HepG2 (cell line): ENCODE data around the gene CAMTA1. TPM values are rescaled to one million over a fixed set of nuclear protein-coding genes. Genes with fewer than 3 reads are reported as not detected.

Experiments
- ATAC-seq: fragments of 200-7000 bp; cut with Tn5 transposase; 3 replicates; pipeline ENCODE4 v1.9.1; 2020; ENCODE audit warnings: mild to moderate bottlenecking, moderate library complexity
- BruUV-seq: library from RNA; stranded (reverse); fragments of 400-500 nt; replicated peaks from 2 replicates; lab custom pipeline; 2021; lab: Mats Ljungman, UMichigan
- CTCF ChIA-PET: fragments of 300-600 bp; formaldehyde crosslinking; extraction: SDS; loops from one replicate; lab custom pipeline; 2021; ENCODE audit warnings: low total read pairs, inconsistent platforms, low intra/inter-chr PET ratio; lab: Yijun Ruan, JAX
- POLR2A ChIA-PET: fragments of 350-600 bp; sonication (Branson Sonifier 250); formaldehyde crosslinking; loops from one replicate; lab custom pipeline; 2020; ENCODE audit warnings: antibody characterized with exemption, inconsistent platforms; lab: Yijun Ruan, JAX
- DNase-seq: peaks from one replicate; pipeline ENCODE4 v3.0.0-alpha.2; 2015; ENCODE audit warnings: low spot score
- FAIRE-seq: peaks from 3 replicates; lab custom pipeline; 2011; peaks lifted over from hg19 to GRCh38; lab: Jason Lieb, UNC
- H2AFZ ChIP-seq: one replicate; pipeline ENCODE4 v1.6.1; 2011; ENCODE audit warnings: low read length, inconsistent platforms
- H3K27ac ChIP-seq: fragments of 300-600 bp; 3 replicates; pipeline ENCODE4 v1.8.0; 2011; ENCODE audit warnings: mixed run types, mild to moderate bottlenecking, mixed read lengths, low read length, inconsistent platforms; ENCODE audit not compliant: insufficient read depth; ENCODE audit errors: extremely low read length
- H3K27me3 ChIP-seq, 2 experiments: fragments of 200-600 bp in 1 of 2; 2 replicates in 1 of 2; 3 replicates in 1 of 2; pipeline versions ENCODE4 v1.6.0 to v1.8.0; 2011; ENCODE audit warnings: low read length in 2 of 2, mild to moderate bottlenecking in 2 of 2, moderate library complexity in 2 of 2, inconsistent platforms in 1 of 2; ENCODE audit not compliant: insufficient read depth in 2 of 2, control insufficient read depth in 1 of 2
- H3K36me3 ChIP-seq, 2 experiments: fragments of 200-600 bp in 1 of 2; replicated peaks in 1 of 2; 2 replicates in 1 of 2; 3 replicates in 1 of 2; pipeline versions ENCODE4 v1.5.1 to v1.8.0; 2011; ENCODE audit warnings: low read length in 2 of 2, inconsistent platforms in 1 of 2; ENCODE audit not compliant: insufficient read depth in 2 of 2, control insufficient read depth in 1 of 2
- H3K4me1 ChIP-seq: 2 replicates; pipeline ENCODE4 v1.5.1; 2012; ENCODE audit warnings: low read length, inconsistent platforms; ENCODE audit not compliant: insufficient read depth
- H3K4me2 ChIP-seq: 2 replicates; pipeline ENCODE4 v1.6.0; 2011; ENCODE audit warnings: low read depth, low read length, inconsistent platforms
- H3K4me3 ChIP-seq, 3 experiments: fragments of 200-600 bp in 1 of 3; sonication (generic), shearing (Covaris generic) in 1 of 3; replicated peaks in 1 of 3; 2 replicates each; pipeline ENCODE4 v1.5.1; 2011 to 2016; ENCODE audit warnings: low read length in 3 of 3, inconsistent platforms in 2 of 3, low read depth in 2 of 3, mild to moderate bottlenecking in 2 of 3, control low read depth in 1 of 3, mixed read lengths in 1 of 3; ENCODE audit not compliant: insufficient read depth in 1 of 3
- H3K79me2 ChIP-seq: one replicate; pipeline ENCODE4 v1.6.1; 2011; ENCODE audit warnings: low read length, inconsistent platforms; ENCODE audit not compliant: insufficient read depth
- H3K9ac ChIP-seq: 2 replicates; pipeline ENCODE4 v1.6.0; 2011; ENCODE audit warnings: mild to moderate bottlenecking, low read depth, low read length, inconsistent platforms; ENCODE audit not compliant: insufficient read depth
- H3K9me3 ChIP-seq: 2 replicates; pipeline ENCODE4 v1.5.1; 2012; ENCODE audit warnings: mild to moderate bottlenecking, low read length
- H4K20me1 ChIP-seq: 2 replicates; pipeline ENCODE4 v1.6.0; 2011; ENCODE audit warnings: inconsistent platforms, mild to moderate bottlenecking, low read length, moderate library complexity; ENCODE audit not compliant: insufficient read depth
- CEBPZ ChIP-seq: IDR thresholded peaks from 2 replicates; pipeline ENCODE4 v1.6.1; 2012; ENCODE audit warnings: low read length, improper control_type of control experiment
- GLMP ChIP-seq: sonication (generic); formaldehyde crosslinking; IDR thresholded peaks from 2 replicates; pipeline ENCODE4 v1.9.0; 2021; ENCODE audit warnings: missing genetic modification reagents, mild to moderate bottlenecking, borderline replicate concordance
- SP140L ChIP-seq: sonication (generic); formaldehyde crosslinking; IDR thresholded peaks from 2 replicates; pipeline ENCODE4 v1.4.0; 2020; ENCODE audit warnings: missing genetic modification reagents, borderline replicate concordance
- TIGD3 ChIP-seq: sonication (generic); formaldehyde crosslinking; IDR thresholded peaks from 2 replicates; pipeline ENCODE4 v1.5.1; 2020; ENCODE audit warnings: mild to moderate bottlenecking, missing genetic modification reagents, borderline replicate concordance
- ZNF513 ChIP-seq: sonication (generic); formaldehyde crosslinking; conservative IDR thresholded peaks from 2 replicates; pipeline ENCODE4 v1.5.0; 2020; ENCODE audit warnings: missing genetic modification reagents
- WGBS: methylation state at CpG from one replicate; pipeline ENCODE4 v1.1.6; 2017; ENCODE audit warnings: low lambda C conversion rate; 5-methylcytosine and 5-hydroxymethylcytosine counted together
- in situ Hi-C: cut with HindIII; loops from 2 replicates; pipeline ENCODE4 v1.10.0; 2017; ENCODE audit warnings: low pct_unique_long_range_greater_than_20kb; ENCODE audit not compliant: extremely low pct_ligation_motif_present
- intact Hi-C: fragments of 100-400 bp; cut with micrococcal nuclease; formaldehyde crosslinking; loops from one replicate; pipeline ENCODE4 v1.10.0; 2022; ENCODE audit not compliant: unreplicated experiment
- polyA plus RNA-seq, 8 experiments: library from polyadenylated mRNA; depleted of rRNA in 3 of 8; stranded (reverse) in 7 of 8; unstranded in 1 of 8; fragments of >200 nt; fragmentation: Illumina TruSeq in 4 of 8; extraction: Trizol in 4 of 8; gene quantifications; 2 replicates each; pipeline versions ENCODE4 v1.2.1 to v1.2.3, GENCODE V29; 2011 to 2016; ENCODE audit warnings: low read depth in 4 of 8, missing spikeins in 1 of 8, mixed read lengths in 1 of 8; ENCODE audit not compliant: insufficient read depth in 1 of 8
- total RNA-seq, 5 experiments: library from RNA; depleted of rRNA; stranded (reverse); fragments of >200 nt; fragmentation: Illumina TruSeq; extraction: Trizol; gene quantifications; 2 replicates each; pipeline ENCODE4 v1.2.3, GENCODE V29; 2016; ENCODE audit warnings: low read depth in 1 of 5

CAMTA1 gene
- total and polyA plus RNA-seq, 2 of the 13 experiments (the other 11 are each of a cell fraction or from before 2014, with no cell fraction given) = 25.0 to 36.4 TPM

- TF ChIP-seq CEBPZ = no peak
- TF ChIP-seq ZNF513 (CRISPR knock-in tag) = no peak
- no peak for TF ChIP-seq GLMP
- no peak for TF ChIP-seq TIGD3 (CRISPR knock-in tag)
These were observed 511.7 kb downstream of the CAMTA1 start (continued) for GRCh38 chr1:7296968-7297367.

GRCh38 chr1:7298145-7298544 lies 512.9 kb downstream of the CAMTA1 start:
- FAIRE-seq (no peak), ATAC-seq (no peak), DNase-seq (no peak)
- H3K79me2 ChIP-seq = no peaks in the 10 kb centered on the region
- intact Hi-C loops (no loop called here), in situ Hi-C loops (no loop called here)
- ChIA-PET POLR2A (no interaction called here), CTCF (no interaction called here)
- H3K9me3 ChIP-seq = peaks cover 8% of the 10 kb centered on the region; the same call in 1 of the 2 replicates
- no peak overlapping the region for H3K4me2 ChIP-seq
- no peak for TF ChIP-seq SP140L
- 6% methylated on average over 3 of the region's 4 CpGs for WGBS
- H3K27me3 ChIP-seq = peaks cover 0 to 28% of the 10 kb centered on the region in 2 experiments; a peak in 3 of 5 replicates
- H3K4me1 ChIP-seq = peaks cover 10% of the 10 kb centered on the region
- no peaks in the 10 kb centered on the region for H3K36me3 ChIP-seq
- H3K4me3 ChIP-seq = no peak overlapping the region
- BruUV-seq = no TSS peak
- no peak overlapping the region for H3K27ac ChIP-seq
- no peaks in the 10 kb centered on the region for H4K20me1 ChIP-seq
- H3K9ac ChIP-seq = no peak overlapping the region
- no peak overlapping the region for H2AFZ ChIP-seq
